ENCODE data around the gene BICDL1. TPM values are rescaled to one million over a fixed set of nuclear protein-coding genes. Genes with fewer than 3 reads are reported as not detected.

Gene BICDL1
- total RNA-seq, 1 donor from 2014 or later, result 9.0 TPM

DNA sequence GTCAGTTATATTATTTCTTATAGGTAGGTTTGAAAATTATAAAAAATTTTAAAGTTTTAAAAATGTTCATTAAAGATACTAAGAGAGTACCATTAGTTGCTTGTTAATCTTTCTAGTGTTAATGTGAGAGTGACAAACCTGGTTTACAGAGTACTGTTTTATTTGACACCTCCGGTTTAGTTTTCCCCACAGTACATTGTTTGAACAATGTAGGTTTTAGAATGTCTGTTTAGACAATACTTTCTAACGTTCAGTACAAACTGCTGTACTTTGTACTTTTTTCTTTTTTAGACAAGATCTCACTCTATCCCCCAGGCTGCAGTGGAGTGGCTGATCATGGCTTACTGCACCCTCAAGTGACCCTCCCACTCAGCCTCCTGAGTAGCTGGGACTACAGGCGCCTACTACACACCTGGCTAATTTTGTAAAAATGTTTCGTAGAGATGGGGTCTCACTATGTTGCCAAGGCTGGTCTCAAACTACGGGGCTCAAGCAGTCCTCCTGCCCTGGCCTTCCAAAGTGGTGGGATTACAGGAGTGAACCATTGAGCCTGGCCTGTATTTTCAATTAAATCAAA lies 3.2 kb downstream of the BICDL1 start:
- Histone ChIP-seq H3K36me3 (no peaks in the 10 kb centered on the region), H3K27ac (no peak overlapping the region), H3K4me3 (no peak overlapping the region), H3K27me3 (ENCODE audit: low read depth) (peaks cover 24% of the 10 kb centered on the region), H3K4me1 (peaks cover 18% of the 10 kb centered on the region), H3K9me3 (no peaks in the 10 kb centered on the region)
- intact Hi-C loops (cut with DNase I), result no loop called here
- TF ChIP-seq, protein P1, sequence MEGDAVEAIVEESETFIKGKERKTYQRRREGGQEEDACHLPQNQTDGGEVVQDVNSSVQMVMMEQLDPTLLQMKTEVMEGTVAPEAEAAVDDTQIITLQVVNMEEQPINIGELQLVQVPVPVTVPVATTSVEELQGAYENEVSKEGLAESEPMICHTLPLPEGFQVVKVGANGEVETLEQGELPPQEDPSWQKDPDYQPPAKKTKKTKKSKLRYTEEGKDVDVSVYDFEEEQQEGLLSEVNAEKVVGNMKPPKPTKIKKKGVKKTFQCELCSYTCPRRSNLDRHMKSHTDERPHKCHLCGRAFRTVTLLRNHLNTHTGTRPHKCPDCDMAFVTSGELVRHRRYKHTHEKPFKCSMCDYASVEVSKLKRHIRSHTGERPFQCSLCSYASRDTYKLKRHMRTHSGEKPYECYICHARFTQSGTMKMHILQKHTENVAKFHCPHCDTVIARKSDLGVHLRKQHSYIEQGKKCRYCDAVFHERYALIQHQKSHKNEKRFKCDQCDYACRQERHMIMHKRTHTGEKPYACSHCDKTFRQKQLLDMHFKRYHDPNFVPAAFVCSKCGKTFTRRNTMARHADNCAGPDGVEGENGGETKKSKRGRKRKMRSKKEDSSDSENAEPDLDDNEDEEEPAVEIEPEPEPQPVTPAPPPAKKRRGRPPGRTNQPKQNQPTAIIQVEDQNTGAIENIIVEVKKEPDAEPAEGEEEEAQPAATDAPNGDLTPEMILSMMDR (IDR thresholded peaks at IDR 0.05), result no peak
- no peak for DNase-seq
- no peak for ATAC-seq

GRCh38 chr12:119994892-119995658 lies 6.0 kb downstream of the BICDL1 start:
- TF ChIP-seq, protein P1 (IDR thresholded peaks at IDR 0.05), result no peak
- no peak for ATAC-seq
- Histone ChIP-seq H3K36me3 (no peaks in the 10 kb centered on the region), H3K27ac (no peak overlapping the region), H3K4me3 (no peak overlapping the region), H3K9me3 (no peaks in the 10 kb centered on the region), H3K4me1 (peaks cover 7% of the 10 kb centered on the region), H3K27me3 (ENCODE audit: low read depth) (peaks cover 12% of the 10 kb centered on the region)
- DNase-seq, result no peak
- intact Hi-C loops (cut with DNase I), result no loop called here

- intact Hi-C loops (cut with DNase I), result no loop called here
- ATAC-seq, result no peak
- DNase-seq, result no peak
- Histone ChIP-seq H3K9me3 (no peaks in the 10 kb centered on the region), H3K4me3 (no peak overlapping the region), H3K27ac (no peak overlapping the region), H3K27me3 (ENCODE audit: low read depth) (no peaks in the 10 kb centered on the region), H3K4me1 (no peaks in the 10 kb centered on the region), H3K36me3 (no peaks in the 10 kb centered on the region)
- TF ChIP-seq, protein P1 (IDR thresholded peaks at IDR 0.05), result no peak
Observed at GRCh38 chr12:119996417-119996816, 7.4 kb downstream of the BICDL1 start.

- H3K9me3 ChIP-seq, result no peaks in the 10 kb centered on the region
- H3K36me3 ChIP-seq, result no peaks in the 10 kb centered on the region
- no peaks in the 10 kb centered on the region for H3K27me3 ChIP-seq (ENCODE audit: low read depth)
- no peak overlapping the region for H3K4me3 ChIP-seq
- no peak for ATAC-seq
- H3K4me1 ChIP-seq, result no peaks in the 10 kb centered on the region
- intact Hi-C loops (cut with DNase I), result no loop called here
- no peak for DNase-seq
- H3K27ac ChIP-seq, result no peak overlapping the region
- TF ChIP-seq, protein P1 (IDR thresholded peaks at IDR 0.05), result no peak
Observed at GRCh38 chr12:119998471-119999245, 9.6 kb downstream of the BICDL1 start.

- H3K4me1 ChIP-seq, result no peaks in the 10 kb centered on the region
- no peaks in the 10 kb centered on the region for H3K36me3 ChIP-seq
- DNase-seq (no peak), ATAC-seq (no peak)
- TF ChIP-seq, protein P1 (IDR thresholded peaks at IDR 0.05), result no peak
- H3K27me3 ChIP-seq (ENCODE audit: low read depth), result no peaks in the 10 kb centered on the region
- H3K4me3 ChIP-seq, result no peak overlapping the region
- no peaks in the 10 kb centered on the region for H3K9me3 ChIP-seq
- intact Hi-C loops (cut with DNase I), result no loop called here
- no peak overlapping the region for H3K27ac ChIP-seq
Observed at GRCh38 chr12:120000556-120000955, 11.5 kb downstream of the BICDL1 start.
